Trophoblast cell (in vitro differentiated cells and primary cell): ENCODE results near the gene CD300H.

Experiments
- DNase-seq, 2 donors: peaks; one replicate each; pipeline ENCODE4 v3.0.0-alpha.2; 2016
- H2AFZ ChIP-seq: 2 replicates; pipeline ENCODE4 v1.6.1; 2013; ENCODE audit warnings: low read length, moderate library complexity, mild to moderate bottlenecking; ENCODE audit not compliant: insufficient read depth, poor library complexity
- H2AK5ac ChIP-seq: 2 replicates; pipeline ENCODE4 v1.6.1; 2013; ENCODE audit warnings: mild to moderate bottlenecking, low read length
- H2BK120ac ChIP-seq: 2 replicates; pipeline ENCODE4 v1.6.1; 2013; ENCODE audit warnings: low read length, mild to moderate bottlenecking, moderate library complexity; ENCODE audit not compliant: insufficient read depth, poor library complexity
- H2BK12ac ChIP-seq: 2 replicates; pipeline ENCODE4 v1.6.1; 2013; ENCODE audit warnings: mild to moderate bottlenecking, low read length, moderate library complexity
- H2BK5ac ChIP-seq: 2 replicates; pipeline ENCODE4 v1.6.1; 2013; ENCODE audit warnings: low read length, low read depth, moderate library complexity, mild to moderate bottlenecking; ENCODE audit not compliant: poor library complexity
- H3K14ac ChIP-seq: 2 replicates; pipeline ENCODE4 v1.6.1; 2013; ENCODE audit warnings: mild to moderate bottlenecking, low read length
- H3K18ac ChIP-seq: 2 replicates; pipeline ENCODE4 v1.6.1; 2013; ENCODE audit warnings: mild to moderate bottlenecking, low read length
- H3K23ac ChIP-seq: 2 replicates; pipeline ENCODE4 v1.6.1; 2013; ENCODE audit warnings: low read length
- H3K27ac ChIP-seq: 2 replicates; pipeline ENCODE4 v1.5.1; 2013; ENCODE audit warnings: low read depth, mild to moderate bottlenecking, inconsistent platforms, low read length, moderate library complexity
- H3K27me3 ChIP-seq: 2 replicates; pipeline ENCODE4 v1.6.1; 2013; ENCODE audit warnings: inconsistent platforms, mild to moderate bottlenecking, low read length, moderate library complexity; ENCODE audit not compliant: insufficient read depth
- H3K36me3 ChIP-seq, 2 experiments: 1 replicate in 1 of 2; 2 replicates in 1 of 2; pipeline ENCODE4 v1.6.1; 2013; ENCODE audit warnings: low read length in 2 of 2, mild to moderate bottlenecking in 2 of 2, moderate library complexity in 1 of 2; ENCODE audit not compliant: insufficient read depth in 2 of 2, control insufficient read depth in 1 of 2
- H3K4ac ChIP-seq: 2 replicates; pipeline ENCODE4 v1.6.1; 2013; ENCODE audit warnings: low read depth, mild to moderate bottlenecking, low read length, moderate library complexity
- H3K4me1 ChIP-seq, 2 experiments: 1 replicate in 1 of 2; 2 replicates in 1 of 2; pipeline ENCODE4 v1.6.1; 2013; ENCODE audit warnings: low read length in 2 of 2, mild to moderate bottlenecking in 2 of 2, moderate library complexity in 1 of 2; ENCODE audit not compliant: insufficient read depth in 2 of 2, control insufficient read depth in 1 of 2
- H3K4me2 ChIP-seq: 2 replicates; pipeline ENCODE4 v1.6.1; 2013; ENCODE audit warnings: inconsistent platforms, mild to moderate bottlenecking, low read length, moderate library complexity
- H3K4me3 ChIP-seq: 2 replicates; pipeline ENCODE4 v1.5.1; 2013; ENCODE audit warnings: mild to moderate bottlenecking, low read depth, low read length, inconsistent platforms
- H3K79me1 ChIP-seq: one replicate; pipeline ENCODE4 v1.6.1; 2013; ENCODE audit warnings: low read length
- H3K79me2 ChIP-seq: 2 replicates; pipeline ENCODE4 v1.6.1; 2013; ENCODE audit warnings: low read length, mild to moderate bottlenecking; ENCODE audit not compliant: control insufficient read depth, insufficient read depth, poor library complexity
- H3K9ac ChIP-seq: 2 replicates; pipeline ENCODE4 v1.6.1; 2013; ENCODE audit warnings: mild to moderate bottlenecking, low read length
- H3K9me3 ChIP-seq: 2 replicates; pipeline ENCODE4 v1.6.1; 2013; ENCODE audit warnings: low read depth, mild to moderate bottlenecking, control low read depth, inconsistent platforms, low read length; ENCODE audit not compliant: insufficient read depth
- H4K12ac ChIP-seq: 2 replicates; pipeline ENCODE4 v1.6.1; 2013; ENCODE audit warnings: low read depth, mild to moderate bottlenecking, low read length, moderate library complexity
- H4K8ac ChIP-seq: 2 replicates; pipeline ENCODE4 v1.6.1; 2013; ENCODE audit warnings: low read depth, mild to moderate bottlenecking, low read length, moderate library complexity
- H4K91ac ChIP-seq: one replicate; pipeline ENCODE4 v1.6.1; 2013; ENCODE audit warnings: low read depth, mild to moderate bottlenecking, low read length, moderate library complexity
- WGBS: extraction: QIAGEN DNeasy Blood & Tissue Kit; methylation state at CpG from one replicate; pipeline ENCODE4 v1.1.7; 2013; ENCODE audit warnings: missing lambda C conversion rate; ENCODE audit not compliant: insufficient read length, insufficient coverage; ENCODE audit errors: extremely low coverage; 5-methylcytosine and 5-hydroxymethylcytosine counted together

The CD300H gene

GRCh38 chr17:74604761-74605160, 37.5 kb upstream of the CD300H start:
- H3K79me1 ChIP-seq: no peaks in the 10 kb centered on the region
- H2BK5ac ChIP-seq: no peak overlapping the region
- H3K18ac ChIP-seq: no peak overlapping the region
- no peak overlapping the region for H3K4me2 ChIP-seq
- H3K14ac ChIP-seq: no peak overlapping the region
- no peak overlapping the region for H3K9ac ChIP-seq
- H3K4me1 ChIP-seq: peaks cover 7 to 9% of the 10 kb centered on the region in 2 experiments
- H2BK12ac ChIP-seq: no peak overlapping the region
- H3K27me3 ChIP-seq: no peaks in the 10 kb centered on the region
- H4K12ac ChIP-seq: no peak overlapping the region
- no peak overlapping the region for H3K4me3 ChIP-seq
- no peak overlapping the region for H4K91ac ChIP-seq
- no peak overlapping the region for H3K23ac ChIP-seq
- DNase-seq: no peak
- no peak overlapping the region for H2AK5ac ChIP-seq
- H2BK120ac ChIP-seq: no peak overlapping the region
- WGBS: no CpG with 5 or more reads among the region's 10 CpGs
- no peaks in the 10 kb centered on the region for H3K36me3 ChIP-seq
- peaks cover 7% of the 10 kb centered on the region for H3K9me3 ChIP-seq
- no peak overlapping the region for H3K27ac ChIP-seq
- no peak overlapping the region for H3K4ac ChIP-seq
- no peaks in the 10 kb centered on the region for H3K79me2 ChIP-seq
- H4K8ac ChIP-seq: no peak overlapping the region
- no peak overlapping the region for H2AFZ ChIP-seq

- no peak for DNase-seq
- H3K4ac ChIP-seq: no peak overlapping the region
- no peak overlapping the region for H4K91ac ChIP-seq
- no peak overlapping the region for H3K4me2 ChIP-seq
- no peak overlapping the region for H3K27ac ChIP-seq
- H2AFZ ChIP-seq: no peak overlapping the region
- H3K4me1 ChIP-seq: peaks cover 7 to 9% of the 10 kb centered on the region in 2 experiments
- H3K79me1 ChIP-seq: no peaks in the 10 kb centered on the region
- H2BK5ac ChIP-seq: no peak overlapping the region
- H3K27me3 ChIP-seq: no peaks in the 10 kb centered on the region
- no peak overlapping the region for H2BK12ac ChIP-seq
- peaks cover 7% of the 10 kb centered on the region for H3K9me3 ChIP-seq
- no peak overlapping the region for H2BK120ac ChIP-seq
- H3K18ac ChIP-seq: no peak overlapping the region
- no peak overlapping the region for H2AK5ac ChIP-seq
- no peak overlapping the region for H3K9ac ChIP-seq
- H3K14ac ChIP-seq: no peak overlapping the region
- no peak overlapping the region for H3K23ac ChIP-seq
- no CpG with 5 or more reads among the region's 6 CpGs for WGBS
- no peak overlapping the region for H4K8ac ChIP-seq
- no peaks in the 10 kb centered on the region for H3K36me3 ChIP-seq
- no peak overlapping the region for H4K12ac ChIP-seq
- no peak overlapping the region for H3K4me3 ChIP-seq
- H3K79me2 ChIP-seq: no peaks in the 10 kb centered on the region
Measured at GRCh38 chr17:74604200-74604599, 36.9 kb upstream of the CD300H start.

- H4K12ac ChIP-seq: no peak overlapping the region
- no peaks in the 10 kb centered on the region for H3K79me2 ChIP-seq
- no peak overlapping the region for H2BK5ac ChIP-seq
- H3K4ac ChIP-seq: no peak overlapping the region
- no peak overlapping the region for H4K91ac ChIP-seq
- no peak overlapping the region for H2AK5ac ChIP-seq
- no peak overlapping the region for H4K8ac ChIP-seq
- peaks cover 7 to 9% of the 10 kb centered on the region in 2 experiments for H3K4me1 ChIP-seq
- no peak overlapping the region for H3K18ac ChIP-seq
- no peak overlapping the region for H3K23ac ChIP-seq
- H3K9me3 ChIP-seq: peaks cover 7% of the 10 kb centered on the region
- no peak for DNase-seq
- H2AFZ ChIP-seq: no peak overlapping the region
- H2BK12ac ChIP-seq: no peak overlapping the region
- H3K4me2 ChIP-seq: no peak overlapping the region
- H3K27ac ChIP-seq: no peak overlapping the region
- H3K27me3 ChIP-seq: no peaks in the 10 kb centered on the region
- no peak overlapping the region for H3K9ac ChIP-seq
- H3K36me3 ChIP-seq: no peaks in the 10 kb centered on the region
- no peak overlapping the region for H3K14ac ChIP-seq
- H3K79me1 ChIP-seq: no peaks in the 10 kb centered on the region
- WGBS: no CpG with 5 or more reads among the region's 5 CpGs
- no peak overlapping the region for H2BK120ac ChIP-seq
- no peak overlapping the region for H3K4me3 ChIP-seq
Measured at GRCh38 chr17:74603746-74604145, 36.4 kb upstream of the CD300H start.

DNA sequence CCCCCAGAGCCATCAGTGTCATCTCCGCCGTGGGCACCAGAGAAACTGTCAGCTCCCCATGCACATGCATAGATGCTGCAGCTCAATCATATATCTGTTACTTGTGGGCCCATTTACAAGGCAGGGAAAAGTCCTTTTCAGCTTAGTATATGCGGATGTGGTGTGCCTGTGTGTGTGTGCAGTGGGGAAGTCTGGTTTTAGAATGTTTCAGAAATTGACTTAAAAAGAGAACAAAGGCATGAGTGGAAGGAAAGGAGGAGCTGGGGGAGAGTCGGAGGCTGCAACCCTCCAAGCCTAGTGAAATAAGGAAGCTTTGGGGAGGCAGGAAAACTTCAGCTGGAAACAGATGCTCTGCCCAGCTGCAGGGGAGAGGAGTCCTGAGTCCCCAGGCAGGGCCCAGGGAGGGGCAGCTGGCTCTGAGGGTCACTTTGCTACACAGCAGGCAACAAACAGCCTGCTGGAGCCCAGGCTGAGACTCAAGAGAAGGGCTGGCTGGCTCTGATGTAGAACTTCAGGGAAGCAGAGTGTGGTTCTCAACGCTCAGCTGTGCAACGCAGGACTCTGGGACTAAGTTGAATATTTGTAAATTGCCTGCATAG, 35.8 kb upstream of the CD300H start:
- DNase-seq: no peak

More for the DNA sequence above, 35.8 kb upstream of the CD300H start:
- no peak overlapping the region for H3K27ac ChIP-seq
- no peak overlapping the region for H3K18ac ChIP-seq
- no peak overlapping the region for H3K14ac ChIP-seq
- WGBS: no CpG with 5 or more reads among the region's 6 CpGs
- no peaks in the 10 kb centered on the region for H3K36me3 ChIP-seq
- no peak overlapping the region for H3K4ac ChIP-seq
- no peaks in the 10 kb centered on the region for H3K79me2 ChIP-seq
- peaks cover 7 to 9% of the 10 kb centered on the region in 2 experiments for H3K4me1 ChIP-seq
- no peak overlapping the region for H2BK5ac ChIP-seq
- no peak overlapping the region for H2BK120ac ChIP-seq
- no peak overlapping the region for H3K9ac ChIP-seq
- no peak overlapping the region for H4K91ac ChIP-seq
- H2AK5ac ChIP-seq: no peak overlapping the region
- H3K27me3 ChIP-seq: no peaks in the 10 kb centered on the region
- H3K9me3 ChIP-seq: peaks cover 7% of the 10 kb centered on the region
- H2BK12ac ChIP-seq: no peak overlapping the region
- H3K23ac ChIP-seq: no peak overlapping the region
- H2AFZ ChIP-seq: no peak overlapping the region
- no peaks in the 10 kb centered on the region for H3K79me1 ChIP-seq
- no peak overlapping the region for H4K12ac ChIP-seq
- no peak overlapping the region for H3K4me3 ChIP-seq
- H3K4me2 ChIP-seq: no peak overlapping the region
- H4K8ac ChIP-seq: no peak overlapping the region
